ENCODE results near the gene ZNF862. TPM values are rescaled to one million over a fixed set of nuclear protein-coding genes. Genes with fewer than 3 reads are reported as not detected.

ZNF862 gene
- total RNA-seq, 4 donors from 2014 or later: 2.9 to 10.7 (median 7.0) TPM

DNA sequence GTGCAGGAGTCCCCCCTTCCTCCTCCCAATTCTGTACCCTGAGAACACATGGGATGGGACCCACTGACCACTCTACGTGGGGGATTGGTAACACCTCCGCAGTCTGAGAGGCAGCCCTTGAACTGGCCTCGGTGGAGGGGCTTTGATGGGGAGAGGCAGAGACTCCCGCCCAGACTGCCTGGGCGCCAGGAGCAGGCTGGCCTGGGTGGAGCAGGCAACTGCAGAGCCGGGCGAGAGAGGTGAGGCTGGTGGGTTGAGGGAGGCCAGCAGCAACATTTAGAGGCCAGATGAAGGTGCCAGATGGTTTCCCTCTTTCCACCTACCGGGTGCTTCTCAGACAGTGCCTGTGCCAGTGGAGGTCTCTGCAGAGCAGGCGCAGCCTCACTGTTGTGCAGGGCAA, 34.1 kb upstream of the ZNF862 start:
- ATAC-seq (no peak), DNase-seq (no peak)
- Histone ChIP-seq H3K36me3 (no peaks in the 10 kb centered on the region), H3K4me3 (no peak overlapping the region), H3K27me3 (no peaks in the 10 kb centered on the region), H3K27ac (no peak overlapping the region), H3K9me3 (no peaks in the 10 kb centered on the region), H3K4me1 (no peaks in the 10 kb centered on the region)
- in situ Hi-C loops (cut with MboI; ENCODE audit: low sequenced_read_pairs in 4 of 4) (no loop called here), intact Hi-C loops (cut with DNase I; ENCODE audit: low total_unique reads) (no loop called here)
- no peak for TF ChIP-seq POLR2A (IDR thresholded peaks at IDR 0.05)
- TF ChIP-seq, protein P1, sequence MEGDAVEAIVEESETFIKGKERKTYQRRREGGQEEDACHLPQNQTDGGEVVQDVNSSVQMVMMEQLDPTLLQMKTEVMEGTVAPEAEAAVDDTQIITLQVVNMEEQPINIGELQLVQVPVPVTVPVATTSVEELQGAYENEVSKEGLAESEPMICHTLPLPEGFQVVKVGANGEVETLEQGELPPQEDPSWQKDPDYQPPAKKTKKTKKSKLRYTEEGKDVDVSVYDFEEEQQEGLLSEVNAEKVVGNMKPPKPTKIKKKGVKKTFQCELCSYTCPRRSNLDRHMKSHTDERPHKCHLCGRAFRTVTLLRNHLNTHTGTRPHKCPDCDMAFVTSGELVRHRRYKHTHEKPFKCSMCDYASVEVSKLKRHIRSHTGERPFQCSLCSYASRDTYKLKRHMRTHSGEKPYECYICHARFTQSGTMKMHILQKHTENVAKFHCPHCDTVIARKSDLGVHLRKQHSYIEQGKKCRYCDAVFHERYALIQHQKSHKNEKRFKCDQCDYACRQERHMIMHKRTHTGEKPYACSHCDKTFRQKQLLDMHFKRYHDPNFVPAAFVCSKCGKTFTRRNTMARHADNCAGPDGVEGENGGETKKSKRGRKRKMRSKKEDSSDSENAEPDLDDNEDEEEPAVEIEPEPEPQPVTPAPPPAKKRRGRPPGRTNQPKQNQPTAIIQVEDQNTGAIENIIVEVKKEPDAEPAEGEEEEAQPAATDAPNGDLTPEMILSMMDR (IDR thresholded peaks at IDR 0.05 in 4 of 5, conservative IDR thresholded peaks at IDR 0.05 in 1 of 5): no peak

DNA sequence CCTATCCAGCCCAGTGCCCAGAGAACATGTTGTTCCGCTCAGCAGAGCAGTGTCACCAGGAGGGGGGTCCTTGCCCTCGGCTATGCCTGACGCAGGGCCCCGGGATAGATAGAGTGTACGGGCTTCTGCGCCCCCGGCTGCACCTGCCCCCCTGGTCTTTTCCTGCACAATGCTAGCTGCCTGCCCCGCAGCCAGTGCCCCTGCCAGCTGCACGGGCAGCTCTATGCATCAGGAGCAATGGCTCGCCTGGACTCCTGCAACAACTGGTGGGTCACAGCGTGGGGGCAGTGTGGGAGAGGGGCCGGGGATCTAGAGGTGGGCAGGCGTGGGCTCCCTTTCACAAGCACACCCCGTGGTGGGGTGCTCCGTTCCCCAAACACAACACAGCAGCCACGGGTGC, 31.4 kb upstream of the ZNF862 start:
- Histone ChIP-seq H3K27ac (no peak overlapping the region), H3K4me1 (no peaks in the 10 kb centered on the region), H3K4me3 (no peak overlapping the region), H3K36me3 (no peaks in the 10 kb centered on the region), H3K27me3 (no peaks in the 10 kb centered on the region), H3K9me3 (no peaks in the 10 kb centered on the region)
- TF ChIP-seq POLR2A (IDR thresholded peaks at IDR 0.05): no peak
- TF ChIP-seq, protein P1 (IDR thresholded peaks at IDR 0.05 in 4 of 5, conservative IDR thresholded peaks at IDR 0.05 in 1 of 5): no peak
- in situ Hi-C loops (cut with MboI; ENCODE audit: low sequenced_read_pairs in 4 of 4): no loop called here
- no peak for ATAC-seq
- DNase-seq: no peak
- intact Hi-C loops (cut with DNase I; ENCODE audit: low total_unique reads): no loop called here

- intact Hi-C loops (cut with DNase I; ENCODE audit: low total_unique reads) (no loop called here), in situ Hi-C loops (cut with MboI; ENCODE audit: low sequenced_read_pairs in 4 of 4) (no loop called here)
- DNase-seq (no peak), ATAC-seq (no peak)
- H3K27me3 ChIP-seq: no peaks in the 10 kb centered on the region
- H3K4me1 ChIP-seq: no peaks in the 10 kb centered on the region
- H3K27ac ChIP-seq: no peak overlapping the region
- no peaks in the 10 kb centered on the region for H3K36me3 ChIP-seq
- H3K4me3 ChIP-seq: no peak overlapping the region
- no peaks in the 10 kb centered on the region for H3K9me3 ChIP-seq
- TF ChIP-seq POLR2A (IDR thresholded peaks at IDR 0.05): no peak
- TF ChIP-seq, protein P1 (IDR thresholded peaks at IDR 0.05 in 4 of 5, conservative IDR thresholded peaks at IDR 0.05 in 1 of 5): no peak
Measured at GRCh38 chr7:149808311-149808710, 29.9 kb upstream of the ZNF862 start.

- ATAC-seq: no peak
- no peaks in the 10 kb centered on the region for H3K27me3 ChIP-seq
- H3K27ac ChIP-seq: no peak overlapping the region
- no peak for TF ChIP-seq POLR2A (IDR thresholded peaks at IDR 0.05)
- TF ChIP-seq, protein P1 (IDR thresholded peaks at IDR 0.05 in 4 of 5, conservative IDR thresholded peaks at IDR 0.05 in 1 of 5): no peak
- no peak overlapping the region for H3K4me3 ChIP-seq
- no peaks in the 10 kb centered on the region for H3K36me3 ChIP-seq
- no peaks in the 10 kb centered on the region for H3K4me1 ChIP-seq
- no peaks in the 10 kb centered on the region for H3K9me3 ChIP-seq
- intact Hi-C loops (cut with DNase I; ENCODE audit: low total_unique reads): no loop called here
- in situ Hi-C loops (cut with MboI; ENCODE audit: low sequenced_read_pairs in 4 of 4): no loop called here
- DNase-seq: no peak
Measured at GRCh38 chr7:149809215-149809614, 29.0 kb upstream of the ZNF862 start.

GRCh38 chr7:149811221-149811620, 27.0 kb upstream of the ZNF862 start:
- Histone ChIP-seq H3K27me3 (no peaks in the 10 kb centered on the region), H3K9me3 (no peaks in the 10 kb centered on the region), H3K4me1 (no peaks in the 10 kb centered on the region), H3K36me3 (no peaks in the 10 kb centered on the region), H3K27ac (no peak overlapping the region), H3K4me3 (no peak overlapping the region)
- DNase-seq (no peak), ATAC-seq (no peak)
- in situ Hi-C loops (cut with MboI; ENCODE audit: low sequenced_read_pairs in 4 of 4): no loop called here
- intact Hi-C loops (cut with DNase I; ENCODE audit: low total_unique reads): no loop called here
- TF ChIP-seq, protein P1 (IDR thresholded peaks at IDR 0.05 in 4 of 5, conservative IDR thresholded peaks at IDR 0.05 in 1 of 5): no peak
- no peak for TF ChIP-seq POLR2A (IDR thresholded peaks at IDR 0.05)
